Measurements from ENCODE around the gene CYP27A1. TPM values are rescaled to one million over a fixed set of nuclear protein-coding genes. Genes with fewer than 3 reads are reported as not detected.
A peak's percentile ranks its signal among the peaks of the same experiment; 100 is the strongest.

The CYP27A1 gene
- 10.5 TPM for total RNA-seq
- long read RNA-seq, transcript CYP27A1-201 (9 exons, 2,286 nt): major isoform, 32 of 36 reads
- long read RNA-seq, partial matches to known transcripts: 3 of 36 reads
- long read RNA-seq, other reads (novel, unspliced or antisense): 1 of 36 reads

DNA sequence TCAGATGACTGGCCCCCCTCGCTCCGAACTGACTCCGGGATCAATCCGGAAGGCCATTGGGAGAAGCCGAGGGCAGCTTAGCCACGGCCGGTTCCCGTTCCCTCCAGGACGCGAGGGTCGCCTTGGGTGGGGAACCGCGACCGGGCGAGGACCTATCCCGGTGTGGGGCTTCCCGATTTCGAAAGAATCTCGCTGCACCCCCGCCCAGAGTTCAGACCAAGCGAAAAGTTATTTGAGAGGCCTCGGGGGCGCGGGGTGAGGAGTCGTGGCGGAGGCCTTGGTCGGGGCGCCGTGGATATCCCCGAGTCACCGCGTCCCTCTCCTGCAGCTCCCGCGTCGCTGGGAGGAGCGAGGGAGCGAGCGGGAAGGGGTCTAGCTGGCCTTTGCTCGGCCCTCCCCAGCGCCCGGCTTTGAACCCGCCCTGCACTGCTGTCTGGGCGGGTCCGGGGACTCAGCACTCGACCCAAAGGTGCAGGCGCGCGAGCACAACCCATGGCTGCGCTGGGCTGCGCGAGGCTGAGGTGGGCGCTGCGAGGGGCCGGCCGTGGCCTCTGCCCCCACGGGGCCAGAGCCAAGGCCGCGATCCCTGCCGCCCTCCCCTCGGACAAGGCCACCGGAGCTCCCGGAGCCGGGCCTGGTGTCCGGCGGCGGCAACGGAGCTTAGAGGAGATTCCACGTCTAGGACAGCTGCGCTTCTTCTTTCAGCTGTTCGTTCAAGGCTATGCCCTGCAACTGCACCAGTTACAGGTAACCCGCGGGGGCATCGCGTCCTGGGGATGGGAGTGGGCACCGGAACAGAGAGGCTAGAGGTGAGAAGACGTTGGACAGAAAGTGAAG is at the start of gene CYP27A1:
TSS of gene CYP27A1 (plus strand) at position 457 of the 837 bp plus-strand sequence. CDS start at position 493, 36 bp downstream.
- DNase-seq: peak; percentile 77
- intact Hi-C loops (cut with DNase I): no loop called here
- peak; percentile 92 for ATAC-seq (ENCODE audit: poor library complexity)

DNA sequence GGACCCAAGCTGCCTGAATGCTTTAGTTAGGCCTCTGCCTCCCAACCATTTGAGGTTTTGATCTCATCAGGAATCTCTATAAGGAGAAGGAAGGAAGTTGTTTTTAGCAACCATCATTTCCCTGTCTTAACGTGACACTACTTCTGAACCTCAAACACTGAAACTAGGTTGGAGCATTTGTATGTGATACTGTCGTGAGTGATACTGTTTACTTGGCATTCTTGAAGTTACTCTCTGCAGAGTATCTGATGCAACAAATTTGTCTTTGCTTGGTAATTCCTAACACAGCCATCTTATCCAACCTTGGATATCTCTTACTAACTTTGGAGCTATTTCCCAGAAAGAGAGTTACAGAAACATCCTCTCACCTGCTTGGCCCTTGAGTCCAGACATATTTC is 49.2 kb upstream of the CYP27A1 start:
- intact Hi-C loops (cut with DNase I): no loop called here
- no peak for DNase-seq
- ATAC-seq (ENCODE audit: poor library complexity): no peak

DNA sequence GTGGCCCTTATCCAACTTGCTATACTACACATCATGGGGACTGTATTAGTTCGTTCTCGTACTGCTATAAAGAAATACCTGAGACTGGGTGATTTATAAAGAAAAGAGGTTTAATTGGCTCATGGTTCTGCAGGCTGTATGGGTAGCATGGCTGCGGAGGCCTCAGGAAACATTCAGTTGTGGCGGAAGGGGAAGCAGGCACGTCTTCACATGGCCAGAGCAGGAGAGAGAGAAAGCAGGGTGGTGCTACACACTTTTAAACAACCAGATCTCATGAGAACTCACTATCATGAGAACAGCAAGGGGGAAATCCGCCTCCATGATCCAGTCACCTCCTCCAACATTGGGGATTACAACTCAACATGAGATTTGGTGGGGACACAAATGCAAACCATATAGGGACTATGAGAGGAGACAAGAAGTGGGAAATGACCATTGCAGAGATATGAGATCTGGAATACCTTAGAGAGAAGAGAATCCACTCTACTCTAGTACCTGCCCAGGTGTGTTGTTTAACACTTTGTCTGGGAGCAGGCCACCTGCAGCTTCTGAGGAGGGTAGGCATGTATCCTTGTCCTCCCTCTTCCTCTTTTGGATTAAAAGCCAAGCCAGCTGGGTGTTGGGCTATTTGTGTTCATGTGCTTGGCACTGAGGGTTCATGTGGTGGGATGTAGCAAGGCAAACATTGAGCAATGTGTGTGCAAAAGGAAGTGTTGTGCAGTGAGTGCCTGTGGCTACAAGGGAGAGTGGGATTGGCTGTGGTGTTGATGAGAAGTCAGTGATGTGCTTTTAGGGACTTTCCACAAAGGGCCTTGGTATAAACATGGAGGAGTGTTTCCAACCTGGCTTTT is 48.6 kb upstream of the CYP27A1 start:
- DNase-seq: no peak
- intact Hi-C loops (cut with DNase I): no loop called here
- ATAC-seq (ENCODE audit: poor library complexity): peak; percentile 53

DNA sequence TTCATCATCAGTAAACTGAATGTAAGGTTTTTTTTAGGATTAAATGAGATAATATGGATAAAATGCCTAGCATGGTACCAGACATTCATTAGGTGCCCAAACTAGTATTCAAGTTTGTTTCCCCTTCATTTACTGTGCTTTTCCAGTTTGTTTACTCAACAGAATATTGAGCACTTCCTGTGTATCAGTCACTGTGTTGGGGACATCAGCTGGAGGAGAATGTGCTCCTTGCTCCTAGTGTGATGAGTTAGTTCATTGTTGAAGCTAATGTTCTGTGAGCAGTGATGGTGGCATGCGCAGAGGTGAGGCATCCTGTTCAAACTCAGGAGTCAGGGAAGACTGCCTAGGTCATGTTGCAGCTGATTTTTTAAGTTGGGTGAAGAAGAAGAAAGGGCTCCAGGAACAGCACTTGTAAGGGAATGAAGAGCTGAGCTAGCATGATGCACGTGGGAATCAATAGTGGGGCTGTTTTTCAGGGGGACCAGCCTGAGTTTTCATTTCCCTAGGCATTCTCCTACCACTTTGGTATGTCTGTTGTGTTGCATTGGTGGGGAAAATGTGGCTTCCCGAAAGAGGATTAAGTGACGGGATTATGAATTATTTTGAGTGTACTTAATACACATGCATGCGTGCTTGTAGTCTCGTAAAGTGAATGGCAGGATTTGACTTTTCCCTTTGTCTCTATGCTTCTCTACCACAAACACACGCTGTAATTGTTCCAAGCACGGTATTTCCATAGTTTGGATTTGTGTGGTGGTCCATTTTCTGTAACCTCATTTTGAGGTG is 47.6 kb upstream of the CYP27A1 start:
- intact Hi-C loops (cut with DNase I): no loop called here
- DNase-seq (no peak), ATAC-seq (ENCODE audit: poor library complexity) (no peak)

DNA sequence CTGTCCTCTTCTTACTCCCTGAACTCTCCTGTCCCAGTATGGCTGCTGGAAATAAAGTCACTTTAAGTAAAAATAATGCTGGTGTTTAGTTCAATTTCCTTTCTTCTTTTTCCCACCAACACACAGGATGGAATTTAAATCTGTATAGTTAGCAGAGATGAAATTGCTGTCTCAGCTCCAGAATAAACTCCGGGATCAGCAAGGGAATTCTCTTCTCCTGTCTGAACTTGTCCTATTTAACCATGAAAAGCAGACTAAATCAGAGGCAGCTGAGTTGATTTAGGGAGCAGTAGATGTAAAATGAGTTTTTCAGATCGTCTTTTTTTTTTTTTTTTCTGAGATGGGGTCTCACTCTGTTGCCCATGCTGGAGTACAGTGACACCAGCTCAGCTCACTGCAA is 45.4 kb upstream of the CYP27A1 start:
- no peak for ATAC-seq (ENCODE audit: poor library complexity)
- intact Hi-C loops (cut with DNase I): no loop called here
- no peak for DNase-seq

DNA sequence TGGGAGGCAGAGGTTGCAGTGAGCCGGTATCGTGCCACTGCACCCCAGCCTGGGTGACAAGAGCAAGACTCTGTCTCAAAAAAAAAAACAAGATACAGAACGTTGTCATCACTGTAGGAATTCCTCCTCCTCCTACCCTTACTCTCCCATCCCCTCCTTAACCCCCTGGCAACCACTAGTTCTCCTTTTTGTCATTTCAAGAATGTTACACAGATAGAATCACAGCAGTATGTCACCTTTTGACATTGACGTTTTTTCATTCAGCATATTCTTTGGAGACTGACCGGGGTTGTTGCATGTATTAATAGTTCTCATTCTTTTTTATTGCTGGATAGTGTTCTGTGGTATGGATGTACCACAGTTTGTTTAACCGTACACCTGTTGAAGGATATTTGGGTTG is 38.9 kb upstream of the CYP27A1 start:
- ATAC-seq (ENCODE audit: poor library complexity): no peak
- DNase-seq: no peak
- intact Hi-C loops (cut with DNase I): no loop called here

DNA sequence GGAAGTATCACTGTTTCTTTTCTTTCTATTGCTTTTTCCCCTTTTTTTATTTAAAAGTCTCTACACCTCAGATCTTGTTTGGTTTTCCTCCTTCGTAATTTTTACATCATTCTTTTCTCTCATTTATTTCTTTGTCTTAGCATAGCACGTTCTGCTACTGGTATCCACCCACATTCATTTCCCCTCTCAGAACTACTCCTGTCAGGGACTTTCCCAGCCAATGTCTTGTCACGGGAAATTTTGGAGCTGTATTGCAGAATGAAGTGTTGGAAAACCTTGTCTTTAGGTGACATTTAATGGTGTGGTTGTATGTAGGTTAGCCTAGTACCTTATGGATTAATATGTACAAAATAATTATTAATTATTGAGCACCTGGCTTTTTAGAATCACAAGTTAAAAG is 37.3 kb upstream of the CYP27A1 start:
- intact Hi-C loops (cut with DNase I): no loop called here
- ATAC-seq (ENCODE audit: poor library complexity) (no peak), DNase-seq (no peak)

DNA sequence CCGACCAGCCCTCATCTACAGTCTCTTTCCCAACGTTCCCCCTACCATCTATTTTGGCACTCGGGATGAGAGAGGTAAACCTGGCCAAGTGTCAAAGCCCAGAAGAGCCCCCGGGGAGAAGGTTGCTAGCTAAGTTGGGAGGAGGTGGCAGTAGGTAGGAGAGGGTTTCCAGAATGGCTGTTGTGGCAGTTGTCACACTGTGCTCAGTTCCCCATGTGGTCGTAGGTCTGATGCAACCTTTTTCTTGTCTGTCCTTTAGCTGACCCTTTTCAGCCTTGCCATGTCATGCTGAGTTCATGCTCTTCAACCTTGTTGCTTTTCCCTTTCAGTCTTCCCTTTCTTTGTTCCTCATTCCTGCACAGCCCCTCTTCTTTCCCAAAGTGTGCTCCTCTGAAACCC is 36.8 kb upstream of the CYP27A1 start:
- DNase-seq: no peak
- ATAC-seq (ENCODE audit: poor library complexity): peak; percentile 63

DNA sequence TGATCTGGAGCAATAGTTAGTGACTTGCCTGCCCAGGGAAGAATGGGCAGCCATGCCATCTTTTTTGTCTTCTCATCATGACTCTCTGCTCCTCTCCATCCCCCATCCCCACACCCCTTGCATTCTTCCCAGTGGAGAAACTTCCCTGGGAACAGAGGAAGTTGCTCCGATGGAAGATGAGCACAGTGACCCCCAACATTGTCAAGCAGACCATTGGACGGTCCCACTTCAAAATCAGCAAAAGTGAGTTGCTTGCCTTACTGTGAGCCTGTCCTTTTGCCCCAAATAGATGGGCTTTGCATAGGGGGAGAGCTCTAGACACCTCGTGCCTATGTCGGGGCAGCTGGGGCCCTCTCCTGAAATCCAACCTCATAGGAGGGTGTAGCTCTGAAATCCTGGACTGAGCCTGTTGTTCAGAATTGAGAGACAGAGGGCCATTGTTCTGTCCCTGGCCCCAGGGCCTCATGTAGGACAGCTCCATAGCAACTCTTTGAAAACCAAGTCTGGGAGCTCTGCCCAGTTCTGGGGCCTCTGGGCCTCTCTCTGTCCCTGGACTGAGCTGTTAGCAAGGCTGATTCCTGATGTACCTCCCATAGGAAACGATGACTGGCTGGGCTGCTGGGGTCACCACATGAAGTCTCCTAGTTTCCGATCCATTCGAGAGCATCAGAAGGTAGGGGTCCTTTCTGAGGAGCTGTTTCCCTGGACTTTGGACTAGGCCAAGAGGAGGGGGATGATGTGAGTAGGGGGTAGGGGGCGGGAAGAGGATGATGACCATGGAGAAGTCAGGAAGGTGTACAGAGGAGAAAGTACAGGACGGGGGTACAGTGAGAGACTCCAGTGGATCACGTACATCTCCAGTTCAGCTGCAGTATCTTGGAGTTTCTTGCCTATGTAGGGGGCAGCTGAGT is 36.1 kb upstream of the CYP27A1 start:
- DNase-seq (peak; percentile 87), ATAC-seq (ENCODE audit: poor library complexity) (peak; percentile 96)
- intact Hi-C loops (cut with DNase I): no loop called here

More for the DNA sequence above, 36.8 kb upstream of the CYP27A1 start:
- intact Hi-C loops (cut with DNase I): no loop called here

DNA sequence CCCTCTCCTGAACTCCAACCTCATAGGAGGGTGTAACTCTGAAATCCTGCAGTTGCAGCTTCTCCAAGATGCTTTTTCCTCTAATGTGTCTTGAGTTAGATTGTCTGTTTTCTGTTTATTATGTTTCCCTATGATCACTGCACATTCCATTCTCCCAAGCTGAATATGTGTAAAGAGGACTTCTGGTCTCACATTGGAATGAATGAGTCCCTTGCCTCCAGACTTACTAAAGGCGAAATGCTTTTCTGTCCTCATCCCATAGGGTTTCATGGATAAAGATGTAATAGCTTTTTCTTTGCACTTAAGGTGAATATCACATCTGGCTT is 35.5 kb upstream of the CYP27A1 start:
- DNase-seq: no peak
- intact Hi-C loops (cut with DNase I): no loop called here
- no peak for ATAC-seq (ENCODE audit: poor library complexity)

DNA sequence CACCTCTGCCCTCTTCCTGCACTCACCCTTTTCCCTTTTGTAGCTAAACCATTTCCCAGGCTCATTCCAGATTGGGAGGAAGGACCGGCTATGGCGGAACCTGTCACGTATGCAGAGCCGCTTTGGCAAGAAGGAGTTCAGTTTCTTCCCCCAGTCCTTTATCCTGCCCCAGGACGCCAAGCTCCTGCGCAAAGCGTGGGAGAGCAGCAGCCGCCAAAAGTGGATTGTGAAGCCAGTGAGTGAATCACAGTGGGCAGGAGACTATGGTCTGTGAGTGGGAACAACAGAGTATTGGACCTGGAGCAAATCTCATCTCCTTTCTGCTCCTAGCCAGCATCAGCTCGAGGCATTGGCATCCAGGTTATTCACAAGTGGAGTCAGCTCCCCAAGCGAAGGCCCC is 35.0 kb upstream of the CYP27A1 start:
- intact Hi-C loops (cut with DNase I): no loop called here
- ATAC-seq (ENCODE audit: poor library complexity) (peak; percentile 37), DNase-seq (peak; percentile 47)

DNA sequence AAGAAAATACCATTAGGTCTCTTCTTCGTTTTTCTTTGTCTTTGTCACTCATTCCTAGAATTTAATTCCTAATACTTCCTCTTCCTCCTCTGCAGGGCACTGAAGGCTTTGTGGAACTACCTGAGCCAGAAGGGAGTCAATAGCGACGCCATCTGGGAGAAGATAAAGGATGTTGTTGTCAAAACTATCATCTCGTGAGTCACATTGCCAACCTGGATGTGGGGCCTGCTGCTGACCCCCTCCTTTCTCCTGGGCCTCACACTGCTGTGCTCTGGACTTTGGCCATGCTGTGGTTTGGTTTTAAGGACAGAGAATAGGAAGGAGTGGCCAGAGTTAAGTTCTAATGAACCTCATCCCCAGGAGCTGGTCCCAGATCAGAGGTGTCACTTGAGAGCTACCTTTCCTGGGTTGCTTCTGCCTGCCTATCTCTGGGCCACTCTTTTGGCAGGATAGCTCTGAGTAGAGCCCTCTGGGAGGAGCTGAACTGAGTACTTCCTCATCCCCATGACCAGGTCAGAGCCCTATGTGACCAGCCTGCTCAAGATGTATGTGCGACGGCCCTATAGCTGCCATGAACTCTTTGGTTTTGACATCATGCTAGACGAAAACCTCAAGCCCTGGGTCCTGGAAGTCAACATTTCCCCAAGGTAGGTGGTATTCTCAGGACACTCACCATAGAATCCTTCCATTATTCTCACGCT is 33.1 kb upstream of the CYP27A1 start:
- DNase-seq: no peak

DNA sequence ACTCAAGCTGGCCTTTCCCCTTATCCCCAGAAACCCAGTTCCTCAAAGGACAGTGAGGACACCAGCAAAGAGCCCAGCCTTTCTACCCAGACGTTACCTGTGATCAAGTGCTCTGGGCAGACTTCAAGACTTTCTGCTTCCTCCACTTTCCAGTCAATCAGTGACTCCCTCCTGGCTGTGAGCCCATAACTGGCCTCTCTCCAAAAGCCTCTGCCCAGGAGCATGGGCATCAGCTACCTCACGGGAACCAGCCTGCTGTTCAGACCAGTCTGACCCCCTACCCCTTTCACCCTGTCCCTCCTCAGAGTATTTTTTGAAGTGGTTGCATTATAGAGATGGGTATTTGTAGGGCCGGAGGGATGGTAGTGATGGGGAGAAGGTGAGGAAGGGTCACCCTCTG is 27.7 kb upstream of the CYP27A1 start:
- ATAC-seq (ENCODE audit: poor library complexity) (no peak), DNase-seq (no peak)
- intact Hi-C loops (cut with DNase I): no loop called here

More for the DNA sequence above, 33.1 kb upstream of the CYP27A1 start:
- intact Hi-C loops (cut with DNase I): no loop called here
- ATAC-seq (ENCODE audit: poor library complexity): no peak

DNA sequence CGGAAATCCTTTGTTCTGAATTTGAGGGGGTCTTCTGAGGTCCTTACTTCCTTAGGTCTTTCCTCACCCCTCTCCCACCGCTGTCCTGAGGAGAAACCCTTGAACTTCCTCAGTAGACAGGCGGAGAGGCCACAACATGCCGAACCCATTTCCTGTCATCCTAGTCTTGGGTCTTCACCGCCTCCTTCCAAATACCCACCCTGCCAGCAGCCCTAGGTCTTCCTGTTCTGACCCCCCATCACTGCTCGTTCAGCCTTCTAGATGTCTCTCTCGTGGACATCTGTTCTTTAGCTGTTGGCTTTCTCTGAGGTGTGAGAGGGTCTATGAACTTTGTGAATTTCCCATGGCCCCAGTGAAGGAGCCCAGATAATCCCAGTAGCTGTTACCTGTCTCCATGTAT is 27.2 kb upstream of the CYP27A1 start:
- intact Hi-C loops (cut with DNase I): no loop called here
- ATAC-seq (ENCODE audit: poor library complexity): no peak
- no peak for DNase-seq

DNA sequence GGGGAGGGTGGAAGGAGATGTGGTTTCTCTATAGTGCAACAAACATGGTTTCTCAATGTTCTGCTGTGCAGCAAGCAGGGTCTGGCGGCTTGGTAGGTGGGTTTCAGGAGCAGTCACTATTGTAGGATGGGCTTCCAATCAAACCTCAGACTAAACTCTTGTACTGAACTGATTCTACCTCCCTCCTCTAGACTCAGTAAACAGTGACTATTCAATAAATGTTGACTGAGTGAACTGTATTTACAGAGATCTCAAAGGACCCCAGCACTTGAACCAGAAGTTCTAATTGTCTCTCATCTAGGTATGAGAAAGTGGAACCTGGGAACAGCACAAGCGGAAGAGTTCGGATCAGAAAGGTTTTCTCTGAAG is 26.8 kb upstream of the CYP27A1 start:
- intact Hi-C loops (cut with DNase I): no loop called here
- ATAC-seq (ENCODE audit: poor library complexity): no peak
- DNase-seq: no peak

DNA sequence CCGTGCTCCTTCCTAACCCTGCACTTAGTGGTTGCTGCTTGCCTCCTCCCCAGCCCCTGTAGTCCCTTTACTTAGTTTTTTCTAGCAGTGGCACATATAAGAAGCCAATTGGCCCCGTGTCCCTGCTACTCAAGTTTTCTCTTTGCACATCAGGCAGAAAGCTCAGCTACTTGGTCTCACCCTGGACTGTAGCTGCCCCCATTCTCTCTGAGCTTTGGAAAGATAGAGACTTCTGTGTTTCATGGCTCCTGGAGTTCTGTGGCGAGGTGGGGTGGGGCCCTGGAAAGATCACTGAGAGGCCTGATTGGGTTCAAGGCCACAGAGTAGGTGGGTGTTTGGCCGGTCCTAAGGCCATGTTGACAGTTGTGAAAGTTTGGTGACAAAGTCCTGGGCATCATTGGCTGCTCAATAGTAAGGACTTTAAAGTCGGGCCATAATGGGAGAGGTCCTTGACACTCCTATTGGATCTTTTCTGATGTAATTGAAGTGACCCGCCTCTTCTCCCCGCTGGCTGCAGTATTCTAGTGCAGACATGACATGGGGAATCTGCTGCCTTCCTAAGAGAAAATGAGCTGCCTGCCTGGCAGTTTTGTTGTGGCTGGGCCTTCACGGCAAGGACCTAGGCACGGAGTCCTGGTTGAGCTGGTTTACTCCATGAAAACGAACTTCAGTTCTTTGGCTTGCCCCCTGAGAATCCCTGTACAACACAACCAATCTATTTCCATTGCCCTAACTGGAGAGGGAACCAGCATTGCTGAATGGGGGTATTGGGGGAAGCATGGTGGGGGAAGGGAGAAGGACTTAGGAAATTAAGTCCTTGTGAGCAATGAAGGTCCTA is 26.2 kb upstream of the CYP27A1 start:
- ATAC-seq (ENCODE audit: poor library complexity): no peak
- intact Hi-C loops (cut with DNase I): no loop called here
- DNase-seq: no peak

All from Right ventricle myocardium superior (tissue), 1 donor.